Skin epidermis (tissue), 12 donors: ENCODE results near the gene CALU.

Source experiments
- H3K27ac ChIP-seq, 21 experiments: fragments of 200-600 bp; sonication (generic) in 11 of 21; one replicate each; pipeline ENCODE4 v1.5.0; 2020; ENCODE audit warnings: mild to moderate bottlenecking in 3 of 21, inconsistent platforms in 2 of 21, moderate library complexity in 2 of 21
- H3K4me3 ChIP-seq, 7 experiments: fragments of 200-600 bp; sonication (generic) in 2 of 7; one replicate each; pipeline ENCODE4 v1.5.0; 2020; ENCODE audit warnings: inconsistent platforms in 2 of 7, mild to moderate bottlenecking in 2 of 7, moderate library complexity in 1 of 7

Gene CALU

DNA sequence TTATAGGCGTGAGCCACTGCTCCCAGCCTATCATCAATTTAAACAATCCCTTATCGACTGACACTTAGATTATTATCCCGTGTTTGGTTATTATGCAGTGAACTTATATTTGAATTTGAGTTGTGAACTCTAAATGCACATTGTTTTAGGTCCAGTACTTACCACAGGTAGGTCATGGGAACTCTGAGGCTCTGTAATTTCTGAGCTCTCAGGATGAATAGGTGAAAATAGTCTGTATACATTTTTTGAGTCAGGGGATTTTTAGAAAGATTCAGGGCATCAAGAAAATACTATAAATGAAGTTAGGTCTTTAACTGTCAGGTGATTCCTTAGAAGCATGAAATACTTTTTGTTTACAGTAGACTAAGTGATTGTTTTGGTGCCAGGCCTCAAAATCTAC is 61.4 kb downstream of the CALU start:
- no peak overlapping the region for H3K4me3 ChIP-seq
- no peak overlapping the region for H3K27ac ChIP-seq

- no peak overlapping the region for H3K4me3 ChIP-seq
- H3K27ac ChIP-seq, result no peak overlapping the region
Measured at GRCh38 chr7:128801003-128801402, 61.8 kb downstream of the CALU start.

DNA sequence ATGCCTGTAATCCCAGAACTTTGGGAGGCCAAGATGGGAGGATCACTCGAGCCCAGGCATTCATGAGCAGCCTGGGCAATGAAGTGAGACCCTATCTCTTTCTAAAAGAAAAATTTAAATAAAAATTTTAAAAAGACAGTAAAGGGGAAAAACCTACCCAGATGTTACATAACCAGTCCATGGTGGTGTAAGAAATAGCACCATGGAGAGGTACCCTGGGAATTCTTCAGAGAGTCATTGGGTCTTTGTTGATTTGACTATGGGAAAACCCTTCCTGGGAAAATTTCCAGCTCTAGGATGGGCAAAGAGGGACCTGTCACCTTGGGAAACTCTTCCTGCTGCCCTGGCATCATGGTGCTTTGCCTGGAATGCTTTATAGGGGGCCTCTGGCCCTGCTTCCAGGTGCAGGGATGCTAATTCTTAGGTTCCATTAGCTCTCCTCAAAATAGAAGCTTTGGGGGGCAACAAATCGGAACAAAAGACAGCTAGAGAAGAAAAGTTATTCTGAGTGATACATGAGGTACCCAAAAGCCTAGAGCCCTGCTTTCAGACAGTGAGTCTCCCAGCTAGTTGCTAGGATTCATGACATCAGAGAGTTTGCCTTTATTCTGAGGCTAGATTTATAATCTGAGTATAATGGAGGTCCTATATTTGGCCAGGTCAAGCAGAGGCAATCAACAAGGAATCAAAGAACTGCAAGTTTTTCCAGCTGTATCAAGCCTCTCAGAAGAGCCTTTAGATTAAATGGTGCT is 62.7 kb downstream of the CALU start:
- Histone ChIP-seq H3K27ac (no peak overlapping the region), H3K4me3 (no peak overlapping the region)

DNA sequence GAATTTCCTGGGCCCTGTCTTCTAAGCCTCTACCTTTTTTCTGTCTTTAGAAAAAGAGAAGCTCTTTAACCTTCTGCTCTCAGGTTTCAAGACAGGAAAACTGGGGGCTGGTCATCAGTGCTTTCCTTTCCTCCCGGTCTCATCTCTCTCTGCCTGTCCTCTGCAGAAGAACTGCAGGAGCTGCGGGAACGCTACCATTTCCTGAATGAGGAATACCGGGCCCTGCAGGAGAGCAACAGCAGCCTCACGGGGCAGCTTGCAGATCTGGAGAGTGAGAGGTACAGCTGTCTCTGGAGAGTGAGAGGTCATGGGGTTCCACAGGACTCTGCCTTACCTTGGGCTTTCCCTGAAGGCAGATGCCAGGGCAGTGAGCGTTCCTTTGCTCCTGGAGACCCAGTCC is 65.3 kb downstream of the CALU start:
- H3K4me3 ChIP-seq, result no peak overlapping the region

GRCh38 chr7:128805225-128805624 is 66.1 kb downstream of the CALU start:
- Histone ChIP-seq H3K27ac (no peak overlapping the region), H3K4me3 (no peak overlapping the region)

More for the DNA sequence above, 65.3 kb downstream of the CALU start:
- no peak overlapping the region for H3K27ac ChIP-seq

GRCh38 chr7:128807191-128807590 is 68.0 kb downstream of the CALU start:
- Histone ChIP-seq H3K4me3 (no peak overlapping the region), H3K27ac (no peak overlapping the region)

GRCh38 chr7:128809363-128809762 is 70.2 kb downstream of the CALU start:
- Histone ChIP-seq H3K4me3 (no peak overlapping the region), H3K27ac (no peak overlapping the region)

DNA sequence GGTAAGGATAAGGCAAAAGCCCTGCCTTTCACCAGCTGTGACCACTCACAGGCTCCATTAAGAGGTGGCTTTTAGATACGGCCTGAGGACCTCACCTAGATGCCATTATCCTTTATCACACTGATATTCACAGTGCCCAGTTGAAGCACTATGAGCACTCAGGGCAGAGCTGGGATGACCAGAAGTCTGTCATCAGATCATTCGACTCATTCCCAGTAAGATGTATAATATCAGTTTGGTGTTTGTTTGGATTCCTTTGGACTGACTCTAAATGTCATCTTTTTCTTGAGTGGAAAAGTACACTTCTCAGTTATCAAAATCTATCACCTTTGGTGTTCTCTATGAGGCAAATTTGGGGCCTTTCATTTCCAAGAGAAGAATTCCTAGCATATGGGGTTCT is 71.3 kb downstream of the CALU start:
- Histone ChIP-seq H3K27ac (no peak overlapping the region), H3K4me3 (no peak overlapping the region)

- Histone ChIP-seq H3K27ac (no peak overlapping the region), H3K4me3 (no peak overlapping the region)
Measured at GRCh38 chr7:128810997-128811396, 71.8 kb downstream of the CALU start.

DNA sequence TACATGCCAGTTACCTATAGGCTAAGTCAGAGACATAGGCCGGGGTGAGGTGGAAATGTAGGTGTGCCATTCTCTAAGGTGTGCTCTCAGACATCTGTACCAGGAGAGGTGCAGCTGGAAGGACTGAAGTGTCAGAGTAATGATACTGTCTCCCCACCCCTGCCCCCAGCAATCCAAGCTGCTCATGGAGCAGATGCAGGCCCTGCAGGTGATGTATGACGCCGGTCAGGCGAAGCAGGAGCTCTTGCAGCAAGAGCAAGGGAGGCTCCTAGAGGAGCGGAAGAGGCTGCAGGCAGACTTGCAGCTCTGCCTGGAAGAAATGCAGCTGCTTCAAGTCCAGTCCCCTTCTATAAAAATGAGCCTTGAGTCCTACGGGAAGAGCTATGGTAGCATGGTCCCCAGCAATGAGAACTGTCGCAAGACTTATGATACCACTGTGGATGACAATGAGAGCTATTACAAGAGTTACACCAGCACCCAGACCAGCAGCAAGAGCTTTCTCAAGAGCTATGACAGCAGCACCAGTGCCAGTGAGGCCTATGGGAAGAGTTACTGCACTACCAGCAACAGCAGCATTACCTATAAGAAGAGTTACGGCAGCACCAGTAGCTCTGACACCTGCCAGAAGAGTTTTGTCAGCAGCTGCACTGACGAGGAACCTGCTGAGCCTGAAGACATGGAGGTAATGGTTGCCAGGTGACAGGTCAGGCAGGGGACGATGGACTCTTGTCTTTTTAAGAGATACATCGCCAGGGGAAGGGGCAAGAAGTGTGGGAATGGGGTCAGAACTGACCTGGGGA is 72.7 kb downstream of the CALU start:
- no peak overlapping the region for H3K27ac ChIP-seq
- no peak overlapping the region for H3K4me3 ChIP-seq

DNA sequence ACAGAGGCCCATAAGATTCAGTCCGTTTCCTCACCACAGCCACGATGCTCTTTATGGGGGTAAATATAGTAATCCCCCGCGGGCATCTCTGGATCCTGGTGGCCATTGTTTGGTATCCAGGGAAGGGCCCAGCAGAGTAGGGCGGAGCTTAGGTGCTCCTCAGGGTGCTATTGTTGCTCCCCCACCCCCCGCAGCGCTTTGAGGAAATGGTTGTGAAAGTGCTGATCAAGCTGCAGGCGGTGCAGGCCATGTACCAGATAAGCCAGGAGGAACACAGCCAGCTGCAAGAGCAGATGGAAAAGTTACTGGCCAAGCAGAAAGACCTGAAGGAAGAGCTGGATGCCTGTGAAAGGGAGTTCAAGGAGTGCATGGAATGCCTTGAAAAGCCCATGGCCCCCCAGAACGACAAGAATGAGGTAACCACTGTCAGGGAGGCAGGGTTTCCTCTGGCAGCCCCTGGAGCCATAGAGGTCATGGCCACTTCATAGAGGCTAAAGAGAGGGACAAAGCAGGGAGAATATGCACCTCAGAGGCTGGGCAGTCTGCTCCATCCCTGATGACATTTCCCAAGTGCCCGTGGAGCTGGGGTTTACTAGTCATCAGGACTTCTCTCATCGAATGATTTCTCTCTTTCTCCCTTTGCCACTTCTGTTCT is 73.5 kb downstream of the CALU start:
- Histone ChIP-seq H3K4me3 (no peak overlapping the region), H3K27ac (no peak overlapping the region)

DNA sequence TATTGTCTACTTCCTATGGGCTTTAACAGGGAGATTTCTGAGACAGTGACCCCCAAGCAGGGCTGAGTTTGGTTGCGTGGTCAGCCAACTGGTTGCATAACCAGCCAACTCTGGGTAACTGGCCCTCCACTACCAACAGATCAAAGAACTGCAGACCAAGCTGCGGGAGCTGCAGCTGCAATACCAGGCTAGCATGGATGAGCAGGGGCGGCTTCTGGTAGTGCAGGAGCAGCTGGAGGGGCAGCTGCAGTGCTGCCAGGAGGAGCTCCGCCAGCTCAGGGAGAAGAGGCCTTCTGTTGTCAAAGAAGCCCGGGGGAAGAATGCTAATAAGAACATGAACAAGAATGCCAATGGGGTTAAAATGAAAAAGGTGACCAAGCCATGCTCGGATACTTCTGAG is 75.3 kb downstream of the CALU start:
- Histone ChIP-seq H3K4me3 (no peak overlapping the region), H3K27ac (no peak overlapping the region)

GRCh38 chr7:128815289-128815942 is 76.3 kb downstream of the CALU start:
- H3K27ac ChIP-seq, result no peak overlapping the region
- no peak overlapping the region for H3K4me3 ChIP-seq

GRCh38 chr7:128818694-128819093 is 79.5 kb downstream of the CALU start:
- no peak overlapping the region for H3K27ac ChIP-seq

More at GRCh38 chr7:128818694-128819093, 79.5 kb downstream of the CALU start:
- H3K4me3 ChIP-seq, result no peak overlapping the region
